ENCODE measurements around the gene MCRIP2. TPM values are rescaled to one million over a fixed set of nuclear protein-coding genes. Genes with fewer than 3 reads are reported as not detected.

Gene MCRIP2
- polyA plus RNA-seq, 2 of the 4 experiments (the other 2 are of a cell fraction) = 10.7 to 21.3 TPM

DNA sequence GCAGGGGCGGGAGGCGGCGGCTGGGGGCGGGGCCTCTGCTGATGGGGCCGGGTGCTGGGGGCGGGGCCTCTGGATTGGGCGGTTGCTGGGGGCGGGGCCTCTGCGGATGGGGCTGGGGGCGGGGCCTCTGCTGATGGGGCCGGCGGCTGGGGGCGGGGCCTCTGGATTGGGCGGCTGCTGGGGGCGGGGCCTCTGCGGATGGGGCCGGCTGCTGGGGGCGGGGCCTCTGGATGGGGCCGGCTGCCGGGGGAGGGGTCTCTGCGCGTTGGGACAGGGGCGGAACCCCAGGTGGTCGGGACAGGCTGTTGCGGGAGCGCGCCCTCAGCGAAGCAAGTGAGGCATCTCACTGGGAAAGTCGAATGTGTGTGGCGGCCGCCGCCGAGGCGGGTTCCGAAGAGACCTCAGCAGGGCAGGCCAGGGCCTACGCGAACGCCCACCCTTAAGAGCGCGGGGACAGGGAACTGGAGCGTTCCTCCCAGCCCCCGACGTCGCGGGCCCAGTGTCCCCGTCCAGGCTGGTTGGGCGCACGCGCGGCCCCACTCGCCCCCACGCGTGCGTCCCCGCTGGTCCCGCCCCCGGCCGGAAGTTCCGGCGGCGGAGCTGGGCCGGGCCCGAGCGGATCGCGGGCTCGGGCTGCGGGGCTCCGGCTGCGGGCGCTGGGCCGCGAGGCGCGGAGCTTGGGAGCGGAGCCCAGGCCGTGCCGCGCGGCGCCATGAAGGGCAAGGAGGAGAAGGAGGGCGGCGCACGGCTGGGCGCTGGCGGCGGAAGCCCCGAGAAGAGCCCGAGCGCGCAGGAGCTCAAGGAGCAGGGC lies 38.4 kb downstream of the MCRIP2 start, which contains the start of gene STUB1:
Gene STUB1, plus strand, starts transcription at position 597 of the 811 bp plus-strand sequence. Its CDS starts 116 bp downstream, at position 713.
- peak in 1 of 2 experiments; percentile 91 for DNase-seq (ENCODE audit: low read depth in 1 of 2, low spot score in 1 of 2)
- H3K27ac ChIP-seq = peak within 1 kb of the TSS; percentile 84 to 97
- 0% methylated on average over 9 of the region's 91 CpGs for WGBS (ENCODE audit: missing lambda C conversion rate)
- peaks cover 45% of the 10 kb centered on the region for H3K4me1 ChIP-seq
- H3K4me2 ChIP-seq = peak within 1 kb of the TSS; percentile 93
- no peak for FAIRE-seq
- ChIA-PET CTCF (interaction anchor here (0.7 to 2.9 kb wide), 8 partner anchors 12 to 106 kb away, joined by 3 to 17 read pairs (median 4); partner anchors contain the start of gene RHOT2), POLR2A (interaction anchor here (0.6 to 2.0 kb wide), 6 partner anchors 10 to 53 kb away, joined by 3 to 12 read pairs (median 6); partner anchors contain the start of genes ANTKMT and WDR24)
- H3K9me3 ChIP-seq = no peaks in the 10 kb centered on the region
- H3K4me3 ChIP-seq = peak within 1 kb of the TSS; percentile 74
- TF ChIP-seq TP53 (CRISPR knock-in tag; IDR thresholded peaks at IDR 0.05) (peak; percentile 54; the same call in 1 of the 2 replicates), JUN (IDR thresholded peaks at IDR 0.05) (peak; percentile 84), RNF2 (IDR thresholded peaks at IDR 0.05; ENCODE audit: borderline replicate concordance, low read depth) (no peak; the same call in 1 of the 2 replicates), ZSCAN20 (CRISPR knock-in tag; IDR thresholded peaks at IDR 0.05) (no peak), POLR2A (IDR thresholded peaks at IDR 0.05; ENCODE audit: low read length) (peak; percentile 48), MYC (IDR thresholded peaks at IDR 0.05; ENCODE audit: borderline replicate concordance, low read length) (0 out of 2 replicates have a peak, but pooled peaks have one; percentile 27), FOXS1 (CRISPR knock-in tag; IDR thresholded peaks at IDR 0.05) (no peak), PHF8 (IDR thresholded peaks at IDR 0.05; ENCODE audit: borderline replicate concordance, low read depth) (peak; percentile 40; the same call in 1 of the 2 replicates)
- TF ChIP-seq, protein P1, sequence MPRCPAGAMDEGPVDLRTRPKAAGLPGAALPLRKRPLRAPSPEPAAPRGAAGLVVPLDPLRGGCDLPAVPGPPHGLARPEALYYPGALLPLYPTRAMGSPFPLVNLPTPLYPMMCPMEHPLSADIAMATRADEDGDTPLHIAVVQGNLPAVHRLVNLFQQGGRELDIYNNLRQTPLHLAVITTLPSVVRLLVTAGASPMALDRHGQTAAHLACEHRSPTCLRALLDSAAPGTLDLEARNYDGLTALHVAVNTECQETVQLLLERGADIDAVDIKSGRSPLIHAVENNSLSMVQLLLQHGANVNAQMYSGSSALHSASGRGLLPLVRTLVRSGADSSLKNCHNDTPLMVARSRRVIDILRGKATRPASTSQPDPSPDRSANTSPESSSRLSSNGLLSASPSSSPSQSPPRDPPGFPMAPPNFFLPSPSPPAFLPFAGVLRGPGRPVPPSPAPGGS (IDR thresholded peaks at IDR 0.05) = peak; percentile 70; the same call in 2 of the 3 replicates
- TF ChIP-seq, protein P2, sequence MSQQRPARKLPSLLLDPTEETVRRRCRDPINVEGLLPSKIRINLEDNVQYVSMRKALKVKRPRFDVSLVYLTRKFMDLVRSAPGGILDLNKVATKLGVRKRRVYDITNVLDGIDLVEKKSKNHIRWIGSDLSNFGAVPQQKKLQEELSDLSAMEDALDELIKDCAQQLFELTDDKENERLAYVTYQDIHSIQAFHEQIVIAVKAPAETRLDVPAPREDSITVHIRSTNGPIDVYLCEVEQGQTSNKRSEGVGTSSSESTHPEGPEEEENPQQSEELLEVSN (IDR thresholded peaks at IDR 0.05; ENCODE audit: borderline replicate concordance, low read depth) = peak; percentile 59
- TF ChIP-seq, protein P3, sequence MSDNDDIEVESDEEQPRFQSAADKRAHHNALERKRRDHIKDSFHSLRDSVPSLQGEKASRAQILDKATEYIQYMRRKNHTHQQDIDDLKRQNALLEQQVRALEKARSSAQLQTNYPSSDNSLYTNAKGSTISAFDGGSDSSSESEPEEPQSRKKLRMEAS (IDR thresholded peaks at IDR 0.05) = peak; percentile 65; the same call in 1 of the 2 replicates
- peak; percentile 20 to 51 for ATAC-seq

DNA sequence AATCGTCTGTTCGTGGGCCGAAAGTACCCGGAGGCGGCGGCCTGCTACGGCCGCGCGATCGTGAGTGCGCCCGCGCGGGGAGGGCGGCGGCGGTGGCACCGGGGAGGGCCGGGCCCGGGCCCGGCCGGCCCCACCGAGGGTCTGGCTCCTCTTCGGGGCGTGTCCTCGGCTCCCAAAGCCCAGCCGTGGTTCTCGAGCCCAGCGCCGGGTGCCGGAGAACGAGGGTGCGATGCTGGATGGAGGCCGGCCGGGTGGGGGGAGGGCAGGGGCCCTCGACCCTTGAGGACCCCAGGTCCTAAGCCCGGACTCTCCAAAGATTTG lies 39.0 kb downstream of the MCRIP2 start:
- H3K27ac ChIP-seq = peak overlapping the region; percentile 84 to 97
- CTCF ChIA-PET = interaction anchor here (0.7 to 2.9 kb wide), 8 partner anchors 13 to 105 kb away, joined by 3 to 15 read pairs (median 4); partner anchors contain the start of gene RHOT2
- H3K4me1 ChIP-seq = peaks cover 41% of the 10 kb centered on the region
- no peak for DNase-seq (ENCODE audit: low read depth in 1 of 2, low spot score in 1 of 2)
- H3K4me3 ChIP-seq = peak overlapping the region; percentile 74
- TF ChIP-seq MAZ (IDR thresholded peaks at IDR 0.05; ENCODE audit: borderline replicate concordance, low read depth, low read length) = no peak
- 0 out of 2 replicates have a peak, but pooled peaks have one; percentile 21 for TF ChIP-seq RNF2 (IDR thresholded peaks at IDR 0.05; ENCODE audit: borderline replicate concordance, low read depth)
- peak; percentile 1; the same call in 1 of the 2 replicates for TF ChIP-seq POLR2A (IDR thresholded peaks at IDR 0.05; ENCODE audit: low read length)
- TF ChIP-seq HEYL (CRISPR knock-in tag; IDR thresholded peaks at IDR 0.05) = no peak
- peak in 1 of 2 experiments; percentile 13; a peak in 1 of 5 replicates for TF ChIP-seq JUN (IDR thresholded peaks at IDR 0.05)
- no peak for ATAC-seq
- POLR2A ChIA-PET = interaction anchor here (0.7 to 2.0 kb wide), 4 partner anchors 9 to 53 kb away, joined by 3 to 12 read pairs (median 5); partner anchors contain the start of genes ANTKMT and WDR24
- no peak for FAIRE-seq
- 0% methylated on average over 1 of the region's 38 CpGs for WGBS (ENCODE audit: missing lambda C conversion rate)
- H3K9me3 ChIP-seq = no peaks in the 10 kb centered on the region
- H3K4me2 ChIP-seq = peak overlapping the region; percentile 93

DNA sequence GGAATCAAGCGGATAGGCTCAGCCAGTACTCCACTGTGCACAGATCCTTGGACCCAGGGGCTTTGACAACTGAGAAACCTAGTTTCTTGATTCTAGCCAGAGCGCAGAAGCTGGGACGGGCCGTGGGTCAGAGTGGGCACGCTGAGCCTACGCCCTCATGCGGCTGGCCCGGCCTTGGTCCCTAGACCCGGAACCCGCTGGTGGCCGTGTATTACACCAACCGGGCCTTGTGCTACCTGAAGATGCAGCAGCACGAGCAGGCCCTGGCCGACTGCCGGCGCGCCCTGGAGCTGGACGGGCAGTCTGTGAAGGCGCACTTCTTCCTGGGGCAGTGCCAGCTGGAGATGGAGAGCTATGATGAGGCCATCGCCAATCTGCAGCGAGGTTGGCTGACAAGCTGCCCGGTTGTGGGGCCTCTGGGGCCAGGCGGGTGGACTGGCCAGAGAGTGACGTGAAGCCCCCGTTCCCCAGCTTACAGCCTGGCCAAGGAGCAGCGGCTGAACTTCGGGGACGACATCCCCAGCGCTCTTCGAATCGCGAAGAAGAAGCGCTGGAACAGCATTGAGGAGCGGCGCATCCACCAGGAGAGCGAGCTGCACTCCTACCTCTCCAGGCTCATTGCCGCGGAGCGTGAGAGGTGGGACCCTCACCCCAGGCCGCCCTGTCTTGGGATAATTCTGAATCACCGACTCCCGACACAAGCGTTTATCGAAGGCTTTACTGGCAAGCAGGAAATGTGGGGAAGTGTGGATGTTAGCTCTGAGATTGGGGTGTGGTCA lies 39.5 kb downstream of the MCRIP2 start:
- peak in 1 of 2 experiments; percentile 2; a peak in 3 of 6 replicates for ATAC-seq
- Histone ChIP-seq H3K4me2 (peak overlapping the region; percentile 93), H3K27ac (peak overlapping the region; percentile 84 to 97), H3K4me1 (peaks cover 38% of the 10 kb centered on the region), H3K4me3 (peak overlapping the region; percentile 74), H3K9me3 (no peaks in the 10 kb centered on the region)
- DNase-seq (ENCODE audit: low read depth in 1 of 2, low spot score in 1 of 2) = peak in 1 of 2 experiments; percentile 69
- POLR2A ChIA-PET = interaction anchor here (0.6 to 2.0 kb wide), 5 partner anchors 9 to 94 kb away, joined by 3 to 12 read pairs (median 5); partner anchors contain the start of genes ANTKMT and WDR24
- FAIRE-seq = no peak
- 44% methylated on average over 30 of the region's 44 CpGs for WGBS (ENCODE audit: missing lambda C conversion rate)
- CTCF ChIA-PET = interaction anchor here (0.7 to 2.9 kb wide), 11 partner anchors 14 to 111 kb away, joined by 3 to 15 read pairs (median 4); partner anchors contain the start of gene RHOT2
- TF ChIP-seq RCOR1 (IDR thresholded peaks at IDR 0.05; ENCODE audit: low read depth, low read length) = no peak
- TF ChIP-seq NPAS2 (CRISPR knock-in tag; IDR thresholded peaks at IDR 0.05; ENCODE audit: borderline replicate concordance) = no peak
- TF ChIP-seq, protein P4, sequence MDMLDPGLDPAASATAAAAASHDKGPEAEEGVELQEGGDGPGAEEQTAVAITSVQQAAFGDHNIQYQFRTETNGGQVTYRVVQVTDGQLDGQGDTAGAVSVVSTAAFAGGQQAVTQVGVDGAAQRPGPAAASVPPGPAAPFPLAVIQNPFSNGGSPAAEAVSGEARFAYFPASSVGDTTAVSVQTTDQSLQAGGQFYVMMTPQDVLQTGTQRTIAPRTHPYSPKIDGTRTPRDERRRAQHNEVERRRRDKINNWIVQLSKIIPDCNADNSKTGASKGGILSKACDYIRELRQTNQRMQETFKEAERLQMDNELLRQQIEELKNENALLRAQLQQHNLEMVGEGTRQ (IDR thresholded peaks at IDR 0.05) = no peak
- TF ChIP-seq, protein P5, sequence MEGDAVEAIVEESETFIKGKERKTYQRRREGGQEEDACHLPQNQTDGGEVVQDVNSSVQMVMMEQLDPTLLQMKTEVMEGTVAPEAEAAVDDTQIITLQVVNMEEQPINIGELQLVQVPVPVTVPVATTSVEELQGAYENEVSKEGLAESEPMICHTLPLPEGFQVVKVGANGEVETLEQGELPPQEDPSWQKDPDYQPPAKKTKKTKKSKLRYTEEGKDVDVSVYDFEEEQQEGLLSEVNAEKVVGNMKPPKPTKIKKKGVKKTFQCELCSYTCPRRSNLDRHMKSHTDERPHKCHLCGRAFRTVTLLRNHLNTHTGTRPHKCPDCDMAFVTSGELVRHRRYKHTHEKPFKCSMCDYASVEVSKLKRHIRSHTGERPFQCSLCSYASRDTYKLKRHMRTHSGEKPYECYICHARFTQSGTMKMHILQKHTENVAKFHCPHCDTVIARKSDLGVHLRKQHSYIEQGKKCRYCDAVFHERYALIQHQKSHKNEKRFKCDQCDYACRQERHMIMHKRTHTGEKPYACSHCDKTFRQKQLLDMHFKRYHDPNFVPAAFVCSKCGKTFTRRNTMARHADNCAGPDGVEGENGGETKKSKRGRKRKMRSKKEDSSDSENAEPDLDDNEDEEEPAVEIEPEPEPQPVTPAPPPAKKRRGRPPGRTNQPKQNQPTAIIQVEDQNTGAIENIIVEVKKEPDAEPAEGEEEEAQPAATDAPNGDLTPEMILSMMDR (IDR thresholded peaks at IDR 0.05) = no peak
- no peak for TF ChIP-seq MYC (IDR thresholded peaks at IDR 0.05; ENCODE audit: borderline replicate concordance, low read length)
- TF ChIP-seq RARB (CRISPR knock-in tag; IDR thresholded peaks at IDR 0.05) = no peak
- TF ChIP-seq, protein P6, sequence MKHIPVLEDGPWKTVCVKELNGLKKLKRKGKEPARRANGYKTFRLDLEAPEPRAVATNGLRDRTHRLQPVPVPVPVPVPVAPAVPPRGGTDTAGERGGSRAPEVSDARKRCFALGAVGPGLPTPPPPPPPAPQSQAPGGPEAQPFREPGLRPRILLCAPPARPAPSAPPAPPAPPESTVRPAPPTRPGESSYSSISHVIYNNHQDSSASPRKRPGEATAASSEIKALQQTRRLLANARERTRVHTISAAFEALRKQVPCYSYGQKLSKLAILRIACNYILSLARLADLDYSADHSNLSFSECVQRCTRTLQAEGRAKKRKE (CRISPR knock-in tag; IDR thresholded peaks at IDR 0.05; ENCODE audit: low read depth) = no peak
- TF ChIP-seq TP53 (CRISPR knock-in tag; IDR thresholded peaks at IDR 0.05) = no peak
- peak in 1 of 2 experiments; percentile 44; a peak in 4 of 5 replicates for TF ChIP-seq JUN (IDR thresholded peaks at IDR 0.05)
- TF ChIP-seq ZSCAN20 (CRISPR knock-in tag; IDR thresholded peaks at IDR 0.05) = no peak
- no peak for TF ChIP-seq SMC3 (IDR thresholded peaks at IDR 0.05)
- TF ChIP-seq, protein P3 (IDR thresholded peaks at IDR 0.05) = peak; percentile 49; the same call in 1 of the 2 replicates
- TF ChIP-seq PHF8 (IDR thresholded peaks at IDR 0.05; ENCODE audit: borderline replicate concordance, low read depth) = 0 out of 2 replicates have a peak, but pooled peaks have one; percentile 0
